Transverse colon (tissue), 4 donors: Measurements from ENCODE around the gene SSH2. TPM values are rescaled to one million over a fixed set of nuclear protein-coding genes. Genes with fewer than 3 reads are reported as not detected.
A peak's percentile ranks its signal among the peaks of the same experiment; 100 is the strongest.

ENCODE experiments used
- DNase-seq: peaks from one replicate; pipeline ENCODE4 v3.0.0-alpha.2; 2019
- H3K27ac ChIP-seq, 4 donors: fragments of 200-600 bp; sonication (generic); 2 replicates each; pipeline ENCODE4 v1.5.1; 2016 to 2018; ENCODE audit warnings: inconsistent platforms in 4 of 4
- H3K27me3 ChIP-seq: fragments of 200-600 bp; sonication (generic); 2 replicates; pipeline ENCODE4 v1.5.1; 2017; ENCODE audit warnings: inconsistent platforms
- H3K36me3 ChIP-seq, 4 donors: fragments of 200-600 bp; sonication (generic); 2 replicates each; pipeline ENCODE4 v1.5.1; 2017 to 2019; ENCODE audit warnings: inconsistent platforms in 4 of 4
- H3K4me1 ChIP-seq, 4 donors: fragments of 200-600 bp; sonication (generic); 2 replicates each; pipeline ENCODE4 v1.5.1; 2017 to 2020; ENCODE audit warnings: inconsistent platforms in 4 of 4
- H3K4me3 ChIP-seq, 4 donors: fragments of 200-600 bp; sonication (generic); 1 replicate in 1 of 4; 2 replicates in 3 of 4; pipeline versions ENCODE4 v1.5.1 to v1.6.1; 2017 to 2019; ENCODE audit warnings: inconsistent platforms in 4 of 4
- H3K9me3 ChIP-seq, 2 donors: fragments of 200-600 bp; sonication (generic); 2 replicates each; pipeline ENCODE4 v1.5.1; 2017 to 2019; ENCODE audit warnings: inconsistent platforms in 2 of 2
- EP300 ChIP-seq: sonication (generic); formaldehyde crosslinking; IDR thresholded peaks from one replicate; pipeline ENCODE4 v1.6.1; 2017; ENCODE audit warnings: antibody characterized with exemption, low read depth
- POLR2A ChIP-seq: fragments of 450-650 bp; IDR thresholded peaks from one replicate; pipeline ENCODE4 v1.6.1; 2016; ENCODE audit warnings: antibody characterized with exemption, mild to moderate bottlenecking, moderate library complexity
- POLR2AphosphoS5 ChIP-seq, 3 donors: sonication (generic); formaldehyde crosslinking; IDR thresholded peaks; one replicate each; pipeline ENCODE4 v1.6.1; 2016; ENCODE audit warnings: antibody characterized with exemption in 3 of 3
- WGBS, 2 donors: methylation state at CpG; one replicate each; pipeline ENCODE4 v1.1.5; 2018; ENCODE audit warnings: low coverage in 1 of 2; 5-methylcytosine and 5-hydroxymethylcytosine counted together
- in situ Hi-C, 4 donors: fragments of 200-750 bp; cut with MboI; loops; one replicate each; pipeline versions ENCODE4 v1.15.0 to v1.15.1; 2017; ENCODE audit warnings: low sequenced_read_pairs in 3 of 4, low pct_ligation_motif_present in 1 of 4, low pct_unique_long_range_greater_than_20kb in 1 of 4
- intact Hi-C: fragments of 100-400 bp; cut with DNase I; formaldehyde crosslinking; loops from one replicate; pipeline ENCODE4 v1.15.1; 2023; ENCODE audit warnings: low total_unique reads
- total RNA-seq, 4 donors: library from RNA; depleted of rRNA; stranded (reverse); fragments of >200 nt; gene quantifications; one replicate each; pipeline ENCODE4 v1.1.0, GENCODE V29; 2016
- TF ChIP-seq, protein P1 (sequence below), 5 experiments: fragments of 200-600 bp in 3 of 5; fragments of 450-650 bp in 2 of 5; sonication (generic) in 3 of 5; IDR thresholded peaks; 1 replicate in 2 of 5; 2 replicates in 3 of 5; pipeline ENCODE4 v1.5.1; 2016 to 2017; ENCODE audit warnings: antibody characterized with exemption in 5 of 5, inconsistent platforms in 3 of 5, mild to moderate bottlenecking in 2 of 5, moderate library complexity in 1 of 5

The SSH2 gene
- total RNA-seq, 4 donors from 2014 or later = 15.3 to 99.9 (median 46.0) TPM

DNA sequence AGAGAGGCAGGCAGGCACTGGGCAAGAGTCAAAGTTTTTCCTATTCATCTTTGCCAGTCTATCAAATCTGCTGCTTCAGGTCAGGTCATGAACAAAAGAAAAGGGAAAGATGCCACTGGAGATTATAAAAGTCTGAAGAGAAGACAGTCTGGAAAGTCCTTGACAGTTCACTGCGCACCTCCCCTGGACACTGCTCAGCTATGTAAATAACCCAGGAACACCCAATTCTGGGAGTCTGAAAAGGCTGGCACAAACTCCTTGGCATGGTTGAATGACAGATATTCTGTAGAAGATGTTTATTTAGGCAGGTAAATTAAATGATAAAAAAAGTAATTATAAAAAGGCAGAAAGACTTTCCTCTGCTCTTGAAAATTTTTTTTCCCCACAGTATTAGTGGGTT is 302.1 kb downstream of the SSH2 start:
- Histone ChIP-seq H3K4me3 (no peak overlapping the region), H3K27me3 (no peaks in the 10 kb centered on the region), H3K4me1 (peaks cover 0 to 2% (median 2%) of the 10 kb centered on the region in 4 donors), H3K9me3 (no peaks in the 10 kb centered on the region), H3K36me3 (peaks cover 0 to 14% (median 4%) of the 10 kb centered on the region in 4 donors), H3K27ac (no peak overlapping the region)
- intact Hi-C loops = no loop called here
- TF ChIP-seq POLR2A (no peak), POLR2AphosphoS5 (IDR thresholded peaks at IDR 0.05) (no peak), EP300 (no peak)
- TF ChIP-seq, protein P1, sequence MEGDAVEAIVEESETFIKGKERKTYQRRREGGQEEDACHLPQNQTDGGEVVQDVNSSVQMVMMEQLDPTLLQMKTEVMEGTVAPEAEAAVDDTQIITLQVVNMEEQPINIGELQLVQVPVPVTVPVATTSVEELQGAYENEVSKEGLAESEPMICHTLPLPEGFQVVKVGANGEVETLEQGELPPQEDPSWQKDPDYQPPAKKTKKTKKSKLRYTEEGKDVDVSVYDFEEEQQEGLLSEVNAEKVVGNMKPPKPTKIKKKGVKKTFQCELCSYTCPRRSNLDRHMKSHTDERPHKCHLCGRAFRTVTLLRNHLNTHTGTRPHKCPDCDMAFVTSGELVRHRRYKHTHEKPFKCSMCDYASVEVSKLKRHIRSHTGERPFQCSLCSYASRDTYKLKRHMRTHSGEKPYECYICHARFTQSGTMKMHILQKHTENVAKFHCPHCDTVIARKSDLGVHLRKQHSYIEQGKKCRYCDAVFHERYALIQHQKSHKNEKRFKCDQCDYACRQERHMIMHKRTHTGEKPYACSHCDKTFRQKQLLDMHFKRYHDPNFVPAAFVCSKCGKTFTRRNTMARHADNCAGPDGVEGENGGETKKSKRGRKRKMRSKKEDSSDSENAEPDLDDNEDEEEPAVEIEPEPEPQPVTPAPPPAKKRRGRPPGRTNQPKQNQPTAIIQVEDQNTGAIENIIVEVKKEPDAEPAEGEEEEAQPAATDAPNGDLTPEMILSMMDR (IDR thresholded peaks at IDR 0.05) = no peak
- no peak for DNase-seq
- in situ Hi-C loops = loop anchor here in 3 of 4 donors (25.0 kb wide), 2 partner anchors 159 to 309 kb away; partner anchors contain the start of genes EFCAB5 (in 1 of the 3) and SSH2 (in 1 of the 3)
- 88 to 96% methylated on average over 1 of the region's 1 CpG for WGBS, 2 donors

DNA sequence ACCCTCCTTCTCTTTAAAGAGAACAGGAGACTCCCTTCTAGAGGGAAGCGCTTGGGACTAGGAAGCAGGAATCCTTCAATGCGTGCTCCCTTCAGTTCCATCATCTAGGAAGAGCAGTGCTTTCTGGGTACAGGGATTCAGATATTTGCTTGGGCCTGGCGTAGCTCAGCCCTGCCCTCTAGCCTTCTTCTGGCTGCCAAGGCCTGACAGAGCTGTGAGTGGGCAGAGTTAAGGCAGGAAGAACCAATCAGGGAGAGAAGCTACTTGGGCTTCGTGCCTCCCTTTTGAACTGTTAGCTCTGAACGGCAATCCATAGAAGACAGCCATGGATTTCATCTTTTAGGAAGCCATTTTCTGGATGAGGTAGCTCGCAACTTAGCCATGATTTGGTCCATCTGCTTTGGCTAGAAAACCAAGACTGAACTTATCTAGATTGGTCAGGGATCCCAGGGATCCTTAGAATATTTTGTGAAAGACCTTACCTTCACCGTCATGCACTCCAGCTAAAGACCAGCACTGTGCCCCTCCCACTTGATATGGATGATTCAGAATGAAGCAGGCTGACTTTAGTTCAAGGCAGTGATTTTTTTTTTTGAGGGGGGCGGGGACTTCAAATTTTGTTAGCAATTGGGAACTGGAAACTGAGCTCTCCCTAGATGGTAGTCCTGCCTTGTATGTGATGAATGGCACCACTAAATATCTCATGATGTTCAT is 304.8 kb downstream of the SSH2 start:
- in situ Hi-C loops = loop anchor here in 3 of 4 donors (25.0 kb wide), 2 partner anchors 162 to 312 kb away; partner anchors contain the start of genes EFCAB5 (in 1 of the 3) and SSH2 (in 1 of the 3)

DNA sequence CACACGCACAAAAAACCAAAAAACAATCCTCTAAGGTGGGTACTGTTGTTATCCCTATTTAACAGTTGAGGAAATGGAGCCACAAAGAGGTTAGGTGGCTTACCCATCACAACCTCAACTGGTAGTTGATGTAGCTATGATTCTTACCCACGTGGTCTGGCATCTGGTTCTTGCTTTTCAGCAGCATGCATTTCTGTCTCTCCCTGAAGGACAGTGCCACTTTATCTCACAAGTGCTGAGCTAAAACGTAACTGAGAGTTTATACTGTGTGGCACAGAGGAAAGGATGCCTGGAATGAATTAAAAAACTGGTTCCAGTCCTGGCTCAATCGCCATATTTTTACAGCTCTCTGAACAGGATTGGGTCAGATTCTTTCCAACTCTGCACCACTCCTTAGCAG is 305.4 kb downstream of the SSH2 start:
- no peaks in the 10 kb centered on the region for H3K36me3 ChIP-seq
- intact Hi-C loops (no loop called here), in situ Hi-C loops (loop anchor here in 1 of 4 donors (25.0 kb wide), 1 partner anchor 313 kb away; the partner anchor contains the start of genes EFCAB5 and SSH2)
- H3K27me3 ChIP-seq = no peaks in the 10 kb centered on the region
- H3K4me1 ChIP-seq = peaks cover 7 to 17% (median 10%) of the 10 kb centered on the region in 4 donors
- H3K9me3 ChIP-seq = no peaks in the 10 kb centered on the region
- TF ChIP-seq EP300 = no peak
- TF ChIP-seq POLR2AphosphoS5 (IDR thresholded peaks at IDR 0.05) = no peak
- no peak for TF ChIP-seq POLR2A
- TF ChIP-seq, protein P1 (IDR thresholded peaks at IDR 0.05) = no peak
- no peak overlapping the region for H3K27ac ChIP-seq
- no peak for DNase-seq
- WGBS, 2 donors = 71 to 83% methylated on average over 1 to 4 of the region's 4 CpGs
- no peak overlapping the region for H3K4me3 ChIP-seq

More for the DNA sequence above, 304.8 kb downstream of the SSH2 start:
- TF ChIP-seq POLR2AphosphoS5 (IDR thresholded peaks at IDR 0.05) (peak in 1 of 3 donors; percentile 31), EP300 (no peak)
- WGBS, 2 donors = 87% methylated on average over 8 of the region's 8 CpGs; no CpG with 5 or more reads in 1 of the 2 donors
- Histone ChIP-seq H3K27me3 (no peaks in the 10 kb centered on the region), H3K4me3 (no peak overlapping the region), H3K4me1 (peaks cover 7 to 17% (median 10%) of the 10 kb centered on the region in 4 donors), H3K36me3 (no peaks in the 10 kb centered on the region), H3K27ac (no peak overlapping the region), H3K9me3 (no peaks in the 10 kb centered on the region)
- DNase-seq = no peak
- intact Hi-C loops = no loop called here

DNA sequence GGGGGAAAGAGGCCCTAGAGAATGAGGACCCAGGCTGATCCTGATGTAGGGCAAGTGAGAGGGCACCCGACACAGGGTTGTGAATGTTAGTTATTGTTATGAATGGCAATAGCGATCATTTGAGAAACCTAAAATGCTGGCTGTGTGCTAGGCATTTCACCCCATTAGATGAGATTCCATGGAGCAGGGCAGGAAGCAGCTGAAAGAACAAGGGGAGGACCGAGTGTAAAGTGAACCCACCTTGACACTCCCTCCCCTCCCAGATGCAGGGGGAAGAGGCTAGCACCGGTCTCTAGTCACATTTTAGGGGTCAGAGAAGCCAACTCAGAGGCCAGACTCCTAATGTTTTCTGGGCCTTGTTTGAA is 306.8 kb downstream of the SSH2 start:
- Histone ChIP-seq H3K27ac (peak overlapping the region in 2 of 4 donors; percentile 77 to 83), H3K4me3 (peak overlapping the region in 3 of 4 donors; percentile 46 to 63 (median 50)), H3K36me3 (no peaks in the 10 kb centered on the region), H3K4me1 (peaks cover 8 to 25% (median 13%) of the 10 kb centered on the region in 4 donors), H3K27me3 (no peaks in the 10 kb centered on the region), H3K9me3 (no peaks in the 10 kb centered on the region)
- TF ChIP-seq POLR2AphosphoS5 (IDR thresholded peaks at IDR 0.05) = no peak
- in situ Hi-C loops (loop anchor here in 1 of 4 donors (25.0 kb wide), 1 partner anchor 314 kb away; the partner anchor contains the start of genes EFCAB5 and SSH2), intact Hi-C loops (no loop called here)
- no peak for DNase-seq
- WGBS, 2 donors = 50 to 67% methylated on average over 2 to 4 of the region's 4 CpGs
